Activated CD4-positive, alpha-beta T cell treated with anti-CD3 and anti-CD28 coated beads, Interleukin-2, amount 50 U/mL, for 4 hours (primary cell): ENCODE data around the gene PDCD1LG2.

ENCODE experiments used
- DNase-seq, 2 experiments: peaks; one replicate each; pipeline ENCODE4 v3.0.0-alpha.2; 2020

The PDCD1LG2 gene

GRCh38 chr9:5532790-5533189, 22.5 kb downstream of the PDCD1LG2 start:
- DNase-seq = no peak

GRCh38 chr9:5536684-5537083, 26.4 kb downstream of the PDCD1LG2 start:
- no peak for DNase-seq

GRCh38 chr9:5543875-5544702, 33.8 kb downstream of the PDCD1LG2 start:
- DNase-seq = no peak

DNA sequence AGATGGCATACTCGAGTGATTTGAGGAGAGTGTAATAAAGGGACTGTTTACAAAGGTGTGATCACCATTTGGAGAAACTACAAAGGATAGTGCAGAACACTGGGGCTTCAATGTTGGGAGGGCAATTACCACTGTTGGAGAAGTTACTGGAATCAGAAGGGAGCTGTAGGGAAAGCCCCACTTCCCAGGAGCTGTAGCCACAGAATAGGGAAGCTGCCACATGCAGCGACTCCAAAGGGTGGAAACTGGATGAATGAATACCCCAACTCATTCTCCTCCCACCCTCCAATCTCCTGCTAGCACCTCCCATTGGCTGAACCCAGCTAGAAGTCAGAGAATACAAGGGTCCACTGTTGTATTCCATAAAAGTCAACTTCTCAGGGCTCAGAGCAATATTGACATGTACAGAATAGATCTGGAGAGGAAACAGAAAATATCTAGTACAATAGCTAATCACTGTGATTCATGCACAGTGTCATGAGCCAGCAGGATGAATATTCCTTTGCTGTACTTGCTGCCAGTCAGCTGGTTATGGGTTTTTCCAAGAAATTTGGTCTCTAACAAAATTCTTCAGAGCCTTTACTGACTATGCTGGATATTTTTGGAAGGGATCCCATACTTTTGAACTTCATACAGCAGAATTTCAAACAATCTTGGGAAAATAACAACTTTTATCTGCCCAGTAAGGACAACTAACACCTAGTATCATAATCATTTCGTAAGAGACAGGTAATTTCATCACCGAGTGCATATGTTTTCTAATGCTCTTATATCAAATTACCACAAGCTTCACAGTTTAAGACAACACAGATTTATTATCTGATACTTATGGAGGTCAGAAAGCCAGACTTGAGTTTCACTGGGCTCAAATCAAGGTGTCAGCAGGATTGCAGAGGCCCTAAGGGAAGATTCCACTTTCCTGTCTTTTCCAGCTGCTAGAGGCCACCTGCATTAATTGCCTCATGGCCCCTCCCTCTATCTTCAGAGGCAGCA, 39.6 kb downstream of the PDCD1LG2 start:
- DNase-seq = no peak

DNA sequence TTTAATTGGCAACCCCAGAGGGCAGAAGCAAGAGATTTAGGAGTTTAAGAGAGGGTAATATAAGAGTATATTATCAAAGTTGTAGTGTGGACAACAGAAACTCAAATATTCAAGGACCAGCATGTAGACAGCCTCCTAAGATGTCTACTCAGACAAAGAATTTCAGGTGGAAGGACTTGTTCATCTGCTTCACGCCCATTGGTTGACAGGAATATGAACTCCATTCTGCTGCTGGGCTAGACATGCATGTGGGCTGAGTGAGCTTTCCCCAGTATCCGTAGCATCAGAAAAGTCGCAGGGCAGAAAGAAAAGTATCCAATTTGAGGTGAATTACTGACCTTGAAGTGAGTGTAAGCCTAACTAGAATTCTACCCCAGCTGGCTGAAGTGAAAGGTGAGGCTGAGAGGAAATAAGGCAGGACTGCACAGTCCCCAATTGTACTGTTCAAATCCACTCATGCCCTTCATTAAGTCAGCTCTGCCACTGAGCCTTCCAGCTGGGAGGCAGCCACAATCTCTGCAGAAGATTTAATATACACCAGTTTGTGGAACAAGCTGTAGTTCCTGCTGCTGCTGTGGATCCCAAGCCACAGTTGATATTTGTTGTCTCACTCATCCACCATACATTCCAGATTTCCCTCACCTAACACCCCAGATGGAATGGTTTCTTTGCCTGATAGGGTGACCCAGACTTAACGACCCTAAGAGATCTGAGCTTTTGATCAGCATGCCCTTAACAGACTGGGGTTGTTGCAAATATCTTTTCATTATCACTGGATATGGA, 41.2 kb downstream of the PDCD1LG2 start:
- no peak for DNase-seq

- DNase-seq = no peak
Measured at GRCh38 chr9:5552301-5552700, 42.0 kb downstream of the PDCD1LG2 start.

DNA sequence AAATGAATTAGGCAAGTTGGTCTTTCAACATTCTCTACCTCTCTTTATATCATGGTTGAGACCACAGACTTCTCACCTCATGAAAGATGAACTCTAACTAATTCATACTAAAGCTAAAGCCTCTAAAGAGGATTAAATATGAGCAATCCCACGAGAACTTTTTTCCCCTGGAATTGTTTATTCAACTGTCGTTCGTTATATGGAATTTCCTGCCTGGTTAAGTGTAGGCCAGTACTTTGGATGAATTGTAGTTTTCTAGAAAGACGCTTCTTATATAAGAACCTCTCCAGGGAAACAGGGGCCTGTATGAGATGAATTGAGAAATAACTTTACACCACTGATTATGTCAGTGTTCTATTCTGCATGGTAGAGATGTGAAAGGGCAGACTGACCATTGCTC, 42.9 kb downstream of the PDCD1LG2 start:
- no peak for DNase-seq

GRCh38 chr9:5554254-5554653, 43.9 kb downstream of the PDCD1LG2 start:
- DNase-seq = no peak

DNA sequence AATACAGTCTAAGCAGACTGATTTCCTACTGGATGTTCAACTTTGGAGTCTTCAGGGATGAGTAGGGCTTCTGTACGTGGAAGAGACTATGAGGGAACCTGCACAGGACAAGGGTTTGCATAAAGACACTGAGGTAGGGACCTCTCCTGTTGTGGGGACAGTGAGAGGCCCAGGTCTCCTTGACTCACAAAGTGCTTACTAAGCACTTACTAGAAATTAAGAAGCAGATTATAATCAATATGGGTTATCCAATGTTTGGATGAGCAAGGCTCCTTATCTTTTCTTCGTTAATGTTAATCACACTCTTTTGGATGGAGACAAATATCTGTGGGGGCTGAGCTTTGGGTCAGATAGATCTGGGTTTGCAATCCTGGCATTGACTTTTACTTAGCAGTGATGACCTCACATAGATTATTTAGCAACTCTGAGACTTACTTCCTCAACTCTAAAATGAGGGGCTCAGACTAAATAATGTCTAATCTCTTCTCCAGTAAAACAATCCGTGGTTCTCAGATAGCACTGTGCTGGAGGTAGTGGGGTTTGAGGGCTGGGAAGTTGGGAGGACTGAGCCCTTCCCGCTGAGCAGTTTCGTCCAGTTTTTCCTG, 45.9 kb downstream of the PDCD1LG2 start:
- no peak for DNase-seq

DNA sequence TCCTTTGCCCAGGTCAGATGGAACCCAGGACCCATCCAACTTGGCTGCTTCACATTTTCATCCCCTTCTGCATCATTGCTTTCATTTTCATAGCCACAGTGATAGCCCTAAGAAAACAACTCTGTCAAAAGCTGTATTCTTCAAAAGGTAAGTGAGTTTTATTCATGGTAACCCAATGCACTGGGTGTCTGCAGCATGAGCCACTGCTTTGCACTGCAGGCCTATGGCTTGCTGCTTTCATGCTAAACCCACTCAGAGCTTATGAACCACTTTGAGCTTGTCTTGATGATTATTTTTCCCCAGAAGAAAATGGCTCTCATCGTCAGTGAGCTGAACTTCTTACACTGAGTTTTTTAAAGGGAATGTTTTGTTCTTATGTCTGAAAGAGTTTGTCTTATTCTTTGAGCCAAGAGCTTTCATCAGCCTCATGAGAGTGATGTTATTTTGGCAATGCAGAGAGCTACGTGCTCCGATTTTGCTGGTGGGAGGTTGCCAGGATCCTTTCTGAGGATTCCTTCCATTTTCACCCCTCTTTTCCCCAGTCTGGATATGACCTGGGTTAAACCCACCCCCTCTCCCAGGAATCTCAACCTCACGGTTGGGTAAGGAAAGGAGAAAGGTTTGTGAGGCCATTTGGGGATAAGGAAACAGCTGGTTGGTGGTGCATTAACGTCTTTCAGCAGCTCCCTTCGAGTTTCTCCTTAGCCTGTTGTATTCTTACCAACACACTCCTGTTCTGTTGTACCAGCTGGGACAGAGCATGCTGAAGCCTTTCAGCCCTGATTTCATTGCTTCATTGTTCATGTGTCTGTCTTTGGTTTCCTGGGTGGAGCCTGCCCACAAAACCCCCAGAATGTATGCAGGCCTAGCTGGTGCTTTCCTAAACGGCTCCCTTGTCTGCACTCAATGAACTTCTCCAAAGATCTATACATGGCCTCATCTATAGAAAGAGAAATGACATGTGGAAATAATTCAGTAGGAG, 47.6 kb downstream of the PDCD1LG2 start:
- peak; percentile 15 to 27 for DNase-seq

DNA sequence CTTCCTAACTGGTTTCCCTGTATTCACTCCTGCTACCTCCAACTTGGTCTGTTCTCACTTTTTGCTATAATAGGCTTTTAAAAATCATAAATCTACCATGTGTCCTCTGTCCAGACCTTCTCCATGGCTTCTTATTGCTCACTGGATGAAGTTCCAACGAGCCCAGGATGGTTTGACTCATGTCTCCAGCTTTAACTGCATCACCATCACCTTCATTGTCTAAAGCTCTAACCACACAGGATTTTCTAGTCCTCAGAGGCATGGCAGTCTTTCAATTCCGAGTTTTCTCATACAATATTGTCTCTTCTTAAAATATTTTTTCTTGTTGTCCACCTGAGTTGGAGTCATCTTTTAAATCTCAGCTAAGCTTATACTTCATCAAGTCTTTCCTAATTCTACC, 49.3 kb downstream of the PDCD1LG2 start:
- no peak for DNase-seq

DNA sequence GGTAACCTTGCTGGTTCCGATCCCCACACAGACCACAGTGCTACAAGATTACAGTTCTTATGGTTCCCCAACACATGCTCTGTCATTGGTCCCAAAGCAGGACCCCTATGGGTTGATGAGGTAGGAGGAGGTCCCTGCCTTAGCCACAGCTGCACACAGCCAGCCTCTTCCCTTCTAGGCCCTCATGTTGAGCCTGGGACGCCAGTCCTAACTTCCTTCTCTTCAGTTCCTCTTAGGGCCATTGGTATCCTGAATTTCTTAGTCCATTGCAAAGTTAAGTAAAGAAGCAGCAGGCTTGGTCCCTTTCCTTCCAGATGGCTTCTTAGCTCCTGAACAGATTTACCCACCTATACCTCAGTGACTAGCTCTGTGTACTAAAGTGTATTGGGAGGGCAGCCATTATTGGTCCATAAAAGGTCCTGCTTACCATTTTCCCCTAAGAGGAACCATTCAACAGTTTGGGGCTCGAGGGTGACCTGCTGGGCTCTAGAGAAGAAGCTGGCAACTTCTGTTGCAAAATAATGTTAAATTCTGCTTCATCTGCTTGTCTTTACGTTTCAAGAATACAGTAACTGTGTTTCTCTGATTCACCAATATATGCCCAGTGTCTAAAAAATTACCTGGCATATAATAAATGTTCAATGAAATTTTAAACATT, 50.2 kb downstream of the PDCD1LG2 start:
- no peak for DNase-seq

- no peak for DNase-seq
Measured at GRCh38 chr9:5561828-5562488, 51.6 kb downstream of the PDCD1LG2 start.

DNA sequence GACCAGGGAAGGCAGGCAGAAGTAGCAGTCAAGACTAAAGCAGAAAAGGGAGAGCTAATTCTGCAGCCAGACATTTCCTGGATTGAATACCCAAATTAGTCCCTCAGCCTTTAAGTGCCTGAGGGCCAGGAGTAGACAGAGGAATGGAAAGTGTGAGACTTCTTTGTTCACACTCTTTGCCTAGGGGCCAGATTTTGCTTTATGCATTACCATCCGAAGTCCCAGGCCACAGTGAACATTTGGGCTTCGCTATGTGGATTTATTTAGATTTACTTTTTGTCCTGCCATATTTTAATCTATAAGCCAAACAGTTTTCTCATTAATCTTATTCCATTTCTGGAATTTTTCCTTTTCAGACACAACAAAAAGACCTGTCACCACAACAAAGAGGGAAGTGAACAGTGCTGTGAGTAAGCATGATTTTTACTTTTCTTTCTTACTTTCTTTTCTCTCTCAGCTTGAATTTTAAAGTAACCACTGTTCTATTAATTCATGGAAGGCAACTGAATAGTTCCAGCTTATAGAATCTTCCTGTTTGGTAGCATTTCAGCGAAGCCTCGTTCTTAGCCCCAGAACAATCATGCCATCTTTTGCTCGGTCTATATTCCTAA, 52.6 kb downstream of the PDCD1LG2 start:
- no peak for DNase-seq

DNA sequence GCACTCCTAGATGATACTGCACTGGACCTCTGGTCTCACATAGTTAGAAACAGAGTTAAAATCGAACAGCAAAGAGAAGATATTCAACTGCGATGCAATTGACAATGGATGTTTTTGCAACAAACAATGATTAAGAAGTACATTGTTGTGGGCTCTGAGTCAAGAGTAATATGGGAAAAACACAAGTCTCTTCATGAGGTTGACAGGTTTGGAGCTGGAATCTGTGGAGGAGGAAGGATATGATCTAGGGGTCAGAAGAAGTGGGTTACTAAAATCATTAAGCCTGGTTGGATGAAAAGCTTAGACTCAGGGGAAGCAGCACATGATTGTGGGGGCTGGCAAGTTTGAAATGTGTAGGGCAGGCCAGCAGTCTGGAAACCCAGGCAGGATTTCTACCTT, 53.1 kb downstream of the PDCD1LG2 start:
- DNase-seq = no peak

GRCh38 chr9:5563886-5564285, 53.6 kb downstream of the PDCD1LG2 start:
- DNase-seq = no peak

DNA sequence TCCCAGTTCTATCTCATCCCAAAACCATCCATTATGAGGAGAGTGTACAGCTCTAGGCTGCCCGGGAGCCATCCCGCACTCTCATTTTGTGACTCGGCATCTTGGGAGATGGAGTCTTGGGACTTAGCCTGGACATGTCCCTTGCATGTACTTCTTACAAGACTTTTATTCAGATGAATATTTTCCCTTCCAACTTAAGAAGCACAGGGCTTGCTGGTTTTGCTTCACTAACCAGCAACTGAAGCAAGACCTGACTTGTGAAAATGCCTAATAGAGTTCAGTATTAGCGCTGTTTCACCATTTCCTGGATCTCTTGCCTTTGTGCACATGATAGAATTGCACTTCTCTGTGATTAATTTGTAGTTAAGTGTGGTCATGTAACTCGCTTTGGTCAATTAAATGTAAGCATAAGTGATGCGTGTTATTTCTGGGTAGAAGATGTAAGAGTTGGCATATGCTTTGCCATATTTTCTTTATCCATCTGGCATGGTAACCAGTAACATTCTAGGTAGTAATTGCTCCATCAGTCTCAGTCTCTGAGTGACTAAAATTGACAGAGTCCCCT, 55.8 kb downstream of the PDCD1LG2 start:
- no peak for DNase-seq

DNA sequence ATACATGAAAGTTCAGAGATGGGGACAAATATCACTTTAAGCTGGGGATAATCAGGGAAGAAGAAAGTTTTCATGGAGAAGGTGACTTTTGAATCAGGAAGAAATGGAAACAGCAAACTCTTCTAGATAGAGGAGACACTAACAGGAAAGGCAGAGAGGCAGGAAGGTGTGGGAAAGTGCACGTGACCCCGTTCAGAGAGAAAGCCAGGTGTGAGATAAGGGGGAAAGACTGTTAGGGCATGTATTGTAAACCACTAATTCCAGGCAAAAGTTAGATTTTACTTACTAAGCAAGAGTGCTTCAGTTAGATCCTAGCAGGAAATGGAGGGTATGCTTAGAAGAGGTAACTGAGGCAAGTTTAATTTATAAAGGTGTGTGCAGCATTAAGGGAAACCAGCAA, 58.5 kb downstream of the PDCD1LG2 start:
- no peak for DNase-seq

- no peak for DNase-seq
Measured at GRCh38 chr9:5569409-5569808, 59.1 kb downstream of the PDCD1LG2 start.
